Cerebellar cortex (tissue), 1 donor: ENCODE data around the gene ZNF414.
"Not testable (repeated sequence)": the region's sequence is repeated elsewhere in the genome, so short reads cannot be mapped to it uniquely, and the experiment has no call there.

Experiments used
- DNase-seq: peaks from one replicate; pipeline ENCODE4 v3.0.0-alpha.2; 2015; ENCODE audit warnings: low spot score

ZNF414 gene

DNA sequence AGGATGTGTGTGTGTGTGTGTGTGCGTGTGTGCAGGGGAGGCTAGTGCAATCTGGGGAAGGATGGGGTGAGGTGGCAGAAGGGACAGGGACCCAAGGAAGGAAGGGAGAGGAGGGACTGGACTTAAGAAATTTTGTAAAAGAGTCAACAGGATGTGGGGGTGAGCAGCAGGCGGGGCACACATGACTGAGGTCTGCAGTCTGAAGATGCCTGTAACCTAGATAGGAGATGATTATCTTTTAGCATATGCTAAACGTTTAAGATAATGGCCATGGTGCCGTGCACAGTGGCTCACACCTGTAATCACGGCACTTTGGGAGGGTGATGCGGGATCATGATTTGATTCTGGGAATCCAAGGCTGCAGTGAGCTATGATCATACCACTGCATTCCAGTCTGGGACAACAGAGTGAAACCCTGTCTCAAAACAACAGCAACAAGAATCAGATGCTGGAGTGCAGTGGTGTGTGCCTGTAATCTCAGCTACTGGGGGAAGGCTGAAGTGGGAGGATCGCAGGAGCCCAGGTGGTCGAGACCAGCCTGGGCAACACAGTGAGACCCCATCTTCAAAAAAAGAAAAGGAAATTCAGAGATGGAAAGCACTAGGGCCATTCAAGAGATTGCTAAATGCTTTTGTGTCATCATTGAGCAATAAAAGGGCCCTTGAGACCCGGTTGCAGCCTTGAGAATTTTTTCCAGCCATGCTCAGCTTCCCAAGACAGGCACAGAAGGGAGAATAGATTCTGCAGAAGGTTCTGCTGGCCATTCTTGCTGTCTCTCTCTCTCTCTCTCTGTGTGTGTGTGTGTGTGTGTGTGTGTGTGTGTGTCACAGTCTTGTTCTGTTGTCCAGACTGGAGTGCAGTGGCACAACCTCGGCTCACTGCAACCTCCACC lies 3.8 kb upstream of the ZNF414 start:
- DNase-seq = no peak

DNA sequence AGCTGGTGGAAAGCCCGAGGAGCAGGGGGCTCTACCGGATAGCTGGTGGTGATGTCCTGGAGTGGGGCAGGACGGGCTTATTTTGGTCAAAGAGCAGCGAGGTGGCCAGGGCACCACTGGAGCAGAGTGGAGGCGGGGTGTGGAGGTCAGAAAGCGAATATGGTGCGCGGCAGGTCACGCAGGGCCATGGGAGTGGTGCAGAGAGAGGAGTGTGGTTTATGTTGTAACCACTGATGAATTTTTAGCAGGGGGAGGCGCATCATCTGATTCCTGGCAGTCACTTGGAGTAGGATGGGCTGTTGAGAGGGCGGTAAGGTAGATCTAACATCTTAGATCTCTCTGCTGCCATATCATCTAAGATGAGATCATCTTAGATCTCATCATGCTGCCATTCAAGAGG lies 1.4 kb upstream of the ZNF414 start:
- DNase-seq = no peak

DNA sequence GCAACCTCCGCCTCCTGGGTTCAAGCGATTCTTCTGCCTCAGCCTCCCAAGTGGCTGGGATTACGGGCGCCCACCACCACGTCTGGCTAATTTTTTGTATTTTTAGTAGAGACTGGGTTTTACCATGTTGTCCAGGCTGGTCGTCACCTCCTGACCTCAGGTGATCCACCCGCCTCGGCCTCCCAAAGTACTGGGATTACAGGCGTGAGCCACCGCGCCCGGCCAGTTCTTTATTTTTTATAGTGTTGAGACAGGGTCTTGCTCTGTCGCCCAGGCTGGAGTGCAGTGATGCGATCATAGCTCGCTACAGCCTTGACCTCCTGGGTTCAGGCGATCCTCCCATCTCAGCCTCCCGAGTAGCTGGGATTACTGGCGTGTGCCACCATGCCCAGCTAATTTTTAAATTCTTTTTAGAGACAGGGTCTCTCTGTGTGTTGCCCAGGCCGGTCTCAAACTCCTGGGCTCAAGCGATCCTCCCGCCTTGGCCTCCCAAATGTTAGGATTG lies 590 bp upstream of the ZNF414 start:
- not testable (repeated sequence) for DNase-seq

DNA sequence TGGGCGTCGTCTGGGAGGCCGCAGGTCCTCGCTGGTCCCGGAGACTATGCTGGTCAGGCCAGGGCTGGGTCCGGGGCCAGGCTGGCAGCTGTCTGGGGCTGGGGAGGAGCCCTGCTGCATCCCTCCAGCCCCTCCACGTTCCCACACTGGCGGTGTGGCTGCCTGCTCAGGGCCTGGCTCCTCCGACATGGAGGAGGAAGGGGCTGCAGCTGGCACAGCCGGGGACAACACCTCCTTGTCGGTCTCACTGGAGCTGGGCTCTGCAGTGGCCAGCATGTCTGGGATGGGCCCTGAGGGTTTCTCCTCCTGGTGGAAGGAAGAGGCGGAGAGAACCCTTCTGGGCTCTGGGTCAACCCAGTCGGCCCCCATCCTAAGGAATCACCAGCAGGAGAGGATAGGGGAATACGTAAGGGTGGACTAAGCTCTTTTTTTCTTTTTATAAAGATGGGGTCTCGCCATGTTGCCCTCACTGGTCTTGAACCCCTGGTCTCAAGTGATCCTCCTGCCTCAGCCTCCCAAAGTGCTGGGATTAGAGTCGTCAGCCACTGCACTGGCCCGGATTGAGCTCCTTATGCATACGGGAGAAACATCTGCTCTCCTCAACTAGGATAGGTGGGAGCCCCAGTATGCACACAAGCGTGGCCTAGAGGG lies 806 bp downstream of the ZNF414 start:
- DNase-seq = no peak

DNA sequence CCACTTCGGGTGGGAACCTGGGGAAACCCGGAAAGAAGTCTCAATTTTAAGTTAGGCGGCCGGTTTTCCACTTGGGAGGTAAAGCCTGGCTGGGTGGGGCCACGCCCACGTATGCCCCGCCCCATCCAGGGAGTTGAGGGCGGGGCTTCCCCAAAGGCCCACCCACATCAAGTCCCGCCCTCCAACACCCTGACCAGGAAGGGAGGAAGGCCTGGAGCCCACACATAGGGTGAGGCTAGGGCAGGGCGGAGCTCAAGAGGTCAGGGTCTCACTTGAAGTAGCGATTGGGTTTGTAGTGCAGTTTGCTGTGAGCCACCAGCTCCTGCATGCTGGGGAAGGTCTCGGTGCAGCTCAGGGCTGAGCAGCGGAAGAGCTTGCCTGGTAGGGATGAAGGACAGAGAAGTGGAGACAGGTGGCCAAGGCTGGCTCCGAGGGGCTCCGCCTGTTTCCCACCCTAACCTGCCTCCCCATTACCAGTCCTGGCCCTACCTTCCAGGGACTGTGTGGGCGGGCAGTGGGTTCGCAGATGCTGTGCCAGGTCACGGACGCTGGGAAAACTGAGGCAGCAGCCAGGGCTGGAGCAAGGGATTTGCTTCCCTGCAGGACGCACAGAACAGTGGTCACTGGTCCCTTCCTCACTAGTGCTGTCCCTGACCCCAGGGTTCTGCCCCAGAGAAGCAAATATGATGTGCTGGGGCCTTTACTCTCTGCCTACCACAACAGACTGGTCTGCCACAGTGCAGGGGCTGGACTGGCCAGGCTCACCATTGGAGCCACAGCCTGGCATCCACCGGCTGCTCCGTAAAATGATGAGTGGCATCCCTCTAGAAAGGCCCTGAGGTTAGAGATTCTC lies 1.6 kb downstream of the ZNF414 start:
- peak; percentile 56 for DNase-seq

DNA sequence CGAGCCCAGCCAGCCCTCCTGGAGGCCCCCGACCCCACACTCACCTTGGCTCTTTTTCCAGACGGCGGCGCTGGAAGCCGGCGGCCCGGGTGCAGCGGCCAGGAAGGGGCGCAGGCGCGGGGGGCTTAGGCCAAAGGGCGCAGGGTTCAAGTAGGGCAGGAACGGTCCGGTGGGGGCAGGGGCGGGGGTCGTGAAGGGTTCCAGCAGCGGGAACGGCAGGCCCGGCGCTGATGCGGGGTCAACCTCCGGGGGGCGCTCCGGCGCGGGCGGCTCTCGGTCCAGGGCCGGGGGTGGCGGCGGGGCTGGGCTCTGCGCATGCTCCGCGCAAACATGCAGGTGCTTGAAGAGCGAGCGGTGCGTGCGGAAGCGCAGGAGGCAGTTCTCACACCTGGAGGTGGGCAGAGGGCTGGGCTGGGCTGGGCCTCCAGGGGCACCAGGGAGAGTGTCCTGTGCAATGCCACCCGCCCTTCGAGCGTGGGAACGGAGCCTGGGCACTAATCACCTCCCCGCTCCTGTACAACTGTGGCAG lies 2.3 kb downstream of the ZNF414 start:
- no peak for DNase-seq

DNA sequence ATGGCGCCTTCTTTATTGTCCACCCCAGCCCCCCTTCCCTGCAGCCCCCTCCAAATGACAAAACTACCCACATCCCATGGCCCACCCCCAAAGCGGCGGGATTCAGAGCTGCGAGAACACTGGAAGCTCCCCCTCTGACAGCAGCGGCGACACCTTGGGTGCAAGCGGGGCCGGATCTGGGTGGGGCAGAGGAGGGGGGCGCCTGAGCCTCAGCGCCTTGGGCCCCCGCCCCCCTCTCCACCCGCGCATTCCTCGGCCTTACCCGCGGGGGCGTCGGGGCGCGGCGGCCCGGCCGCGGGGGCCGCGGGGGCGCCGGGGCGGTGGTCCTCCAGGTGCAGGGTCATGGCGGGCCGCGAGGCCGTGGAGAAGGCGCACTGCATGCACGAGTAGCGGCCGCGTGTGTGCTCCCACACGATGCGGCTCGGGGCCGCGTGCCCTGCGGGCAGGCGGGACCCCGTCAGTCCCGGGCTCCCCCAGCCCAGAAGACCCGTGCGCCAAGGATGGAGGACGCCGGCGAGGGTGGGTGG lies 3.3 kb downstream of the ZNF414 start:
- no peak for DNase-seq

DNA sequence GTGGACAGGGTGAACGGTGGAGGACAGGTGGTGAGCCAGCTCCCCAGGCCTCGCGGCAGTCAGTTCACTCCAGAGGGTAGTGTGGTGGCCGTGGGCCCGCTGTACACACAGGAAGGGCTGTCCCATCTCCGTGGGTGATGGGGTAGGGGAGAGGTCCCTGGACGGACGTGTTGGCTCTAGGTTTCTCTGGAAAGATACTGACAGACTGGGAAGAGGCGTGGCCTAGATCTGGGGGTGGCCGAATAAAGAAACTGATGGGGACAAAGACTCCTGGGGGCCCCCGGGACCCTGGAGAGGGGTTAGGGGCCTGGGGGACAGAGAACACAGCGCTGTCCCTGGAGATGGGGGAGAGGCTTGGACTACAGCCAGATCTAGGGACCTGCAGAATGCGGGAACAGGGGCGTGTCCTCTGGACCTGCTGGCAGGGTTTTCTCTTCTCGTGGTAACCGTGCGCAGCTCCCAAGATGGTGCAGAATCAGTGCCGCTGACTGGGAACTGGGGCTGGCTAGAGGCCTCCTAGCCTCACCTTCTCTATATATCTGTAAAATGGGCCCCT lies 7.5 kb downstream of the ZNF414 start:
- peak; percentile 63 for DNase-seq

DNA sequence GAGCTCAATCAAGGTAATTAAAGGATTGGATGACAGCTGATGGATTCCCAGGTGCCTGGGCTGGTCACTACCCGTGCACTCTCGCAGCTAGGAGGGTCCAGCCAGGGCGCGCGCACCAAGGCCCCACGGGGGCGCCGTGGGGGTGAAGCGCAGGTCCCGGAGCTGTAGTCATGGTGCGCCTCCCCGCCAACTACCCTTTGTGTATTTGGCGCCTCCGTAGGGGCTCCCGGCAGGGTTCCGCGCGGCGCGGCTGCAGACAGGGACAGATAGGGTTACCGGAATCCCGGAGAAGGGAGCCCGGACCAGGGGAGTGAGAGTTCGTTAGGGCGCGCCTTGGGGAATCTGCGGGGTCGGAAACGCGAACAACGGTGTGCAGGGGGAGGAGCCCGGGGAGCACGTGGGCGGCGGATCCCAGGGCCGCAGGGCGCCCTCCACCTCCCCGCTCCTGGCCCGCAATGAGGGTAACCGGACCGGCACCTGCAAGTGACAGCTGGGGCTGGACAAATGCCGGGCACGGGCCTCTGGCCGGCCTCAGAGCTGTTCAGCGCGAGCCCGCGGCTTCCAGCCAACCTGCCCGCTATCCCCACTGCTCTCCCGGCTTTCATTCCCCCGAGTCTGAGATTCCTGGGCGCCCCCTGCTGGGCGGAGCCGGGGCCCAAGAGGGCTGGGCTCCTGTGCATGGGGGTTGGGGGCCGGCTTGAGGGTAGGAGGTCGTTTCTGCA lies 8.1 kb downstream of the ZNF414 start:
- DNase-seq = peak; percentile 77

DNA sequence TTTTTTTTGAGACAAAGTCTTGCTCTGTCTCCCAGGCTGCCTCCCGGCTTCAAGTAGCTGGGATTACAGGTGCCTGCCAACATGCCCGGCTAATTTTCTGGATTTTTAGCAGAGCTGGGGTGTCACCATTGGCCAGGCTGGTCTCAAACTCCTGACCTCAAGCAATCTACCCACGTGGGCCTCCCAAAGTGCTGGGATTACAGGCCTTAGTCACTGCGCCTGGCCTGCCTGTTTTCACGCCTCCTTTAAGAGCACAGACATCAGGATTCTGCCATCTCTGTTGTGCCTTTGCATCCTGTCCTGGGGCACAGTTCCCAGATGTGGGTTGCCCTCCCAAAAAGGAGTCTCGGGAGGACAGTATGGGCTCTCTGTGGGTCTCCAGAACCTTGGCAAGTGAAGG lies 9.0 kb downstream of the ZNF414 start:
- no peak for DNase-seq

DNA sequence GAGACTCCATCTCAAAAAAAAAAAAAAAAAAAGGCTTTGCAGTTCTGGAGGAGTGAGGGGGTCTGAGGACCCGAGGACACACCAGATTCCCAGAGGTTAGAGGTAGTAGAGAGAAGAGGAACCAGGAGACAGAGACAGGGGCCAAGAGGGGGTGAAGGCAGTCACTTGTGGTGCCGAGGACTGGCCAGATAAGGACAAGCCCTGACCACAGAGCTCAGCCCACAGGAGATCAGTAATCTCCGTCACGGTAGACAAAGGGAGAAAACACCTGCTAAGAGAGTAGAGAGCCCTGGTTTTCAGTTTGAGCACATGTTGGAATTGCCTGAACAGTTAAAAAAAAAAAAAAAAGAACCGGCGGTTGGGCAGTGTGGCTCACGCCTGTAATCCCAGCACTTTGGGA lies 9.8 kb downstream of the ZNF414 start:
- DNase-seq = no peak

DNA sequence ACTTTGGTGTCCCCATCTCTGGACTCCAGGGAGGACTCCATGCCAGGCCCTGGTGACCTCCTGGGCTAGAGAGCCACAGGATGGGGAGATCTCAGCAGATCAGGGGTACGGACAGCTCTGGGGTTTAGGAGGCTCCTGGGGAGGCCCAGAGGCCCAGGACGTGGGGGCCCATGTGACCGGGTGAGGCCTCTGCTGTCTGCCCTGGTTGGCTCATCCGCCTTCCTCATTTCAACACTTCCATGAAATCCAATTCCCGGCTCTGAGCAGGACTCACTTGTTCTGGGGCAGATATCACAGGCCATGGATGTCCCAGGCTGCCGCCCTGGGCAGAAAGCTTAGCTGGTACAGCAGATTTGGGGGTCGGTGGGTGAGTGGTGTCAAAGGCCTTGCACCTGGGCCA lies 10.5 kb downstream of the ZNF414 start:
- DNase-seq = no peak

DNA sequence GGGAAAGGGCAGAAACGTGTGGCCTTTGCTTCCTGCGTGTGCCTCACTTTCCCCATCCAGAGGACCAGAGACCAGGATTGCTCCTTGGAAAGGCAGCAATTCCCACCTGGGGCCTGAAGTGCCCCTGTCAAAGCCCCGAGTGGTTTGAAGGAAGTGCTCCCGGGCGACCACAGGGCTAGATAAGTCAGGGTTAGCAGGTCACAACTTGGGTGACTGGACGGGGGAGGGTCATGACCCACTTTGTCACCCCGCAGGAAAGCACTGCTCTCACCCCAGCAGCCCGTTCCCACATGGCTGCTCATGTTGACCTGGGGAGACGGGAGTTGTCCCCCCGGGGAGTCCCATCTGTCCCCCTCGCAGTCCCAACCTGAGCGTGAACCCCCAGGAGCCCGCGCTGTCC lies 12.0 kb downstream of the ZNF414 start:
- no peak for DNase-seq

DNA sequence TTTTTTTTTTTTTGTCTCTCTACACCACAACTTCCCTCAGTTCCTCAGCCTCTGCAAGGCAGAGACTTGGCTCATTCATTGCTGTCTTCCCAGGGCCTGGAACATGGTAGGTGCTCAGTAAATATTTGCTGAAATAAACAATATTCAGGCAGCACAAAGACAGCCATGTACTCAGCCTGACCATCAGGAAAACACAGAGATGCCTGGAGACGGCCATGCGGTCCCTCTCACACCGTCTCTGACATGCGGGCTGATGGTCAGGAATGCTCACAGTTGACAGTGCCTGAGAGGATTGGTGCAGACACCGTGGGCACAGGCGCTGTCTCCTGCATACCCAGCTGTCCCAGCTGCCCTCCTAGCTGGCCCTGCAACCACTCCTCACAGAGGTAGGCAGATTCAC lies 12.5 kb downstream of the ZNF414 start:
- no peak for DNase-seq

DNA sequence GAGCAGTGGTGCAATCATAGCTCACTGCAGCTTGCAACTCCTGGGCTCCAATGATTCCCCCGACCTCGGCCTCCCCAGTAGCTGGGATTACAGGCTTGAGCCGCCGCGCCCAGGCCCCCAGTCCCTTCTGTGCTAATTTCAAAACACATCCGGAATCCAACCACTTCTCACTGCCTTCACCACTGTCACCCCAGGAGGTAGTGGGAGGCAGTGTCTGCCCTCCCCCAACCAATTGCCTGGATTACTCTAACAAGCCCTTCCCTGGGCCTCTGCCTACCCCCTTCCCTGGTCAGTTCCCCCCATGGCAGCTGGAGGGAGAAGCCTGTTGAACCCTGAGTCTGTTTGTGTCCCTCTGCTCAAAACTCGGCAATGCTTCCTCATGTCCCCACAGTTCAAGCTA lies 13.8 kb downstream of the ZNF414 start:
- DNase-seq = no peak

DNA sequence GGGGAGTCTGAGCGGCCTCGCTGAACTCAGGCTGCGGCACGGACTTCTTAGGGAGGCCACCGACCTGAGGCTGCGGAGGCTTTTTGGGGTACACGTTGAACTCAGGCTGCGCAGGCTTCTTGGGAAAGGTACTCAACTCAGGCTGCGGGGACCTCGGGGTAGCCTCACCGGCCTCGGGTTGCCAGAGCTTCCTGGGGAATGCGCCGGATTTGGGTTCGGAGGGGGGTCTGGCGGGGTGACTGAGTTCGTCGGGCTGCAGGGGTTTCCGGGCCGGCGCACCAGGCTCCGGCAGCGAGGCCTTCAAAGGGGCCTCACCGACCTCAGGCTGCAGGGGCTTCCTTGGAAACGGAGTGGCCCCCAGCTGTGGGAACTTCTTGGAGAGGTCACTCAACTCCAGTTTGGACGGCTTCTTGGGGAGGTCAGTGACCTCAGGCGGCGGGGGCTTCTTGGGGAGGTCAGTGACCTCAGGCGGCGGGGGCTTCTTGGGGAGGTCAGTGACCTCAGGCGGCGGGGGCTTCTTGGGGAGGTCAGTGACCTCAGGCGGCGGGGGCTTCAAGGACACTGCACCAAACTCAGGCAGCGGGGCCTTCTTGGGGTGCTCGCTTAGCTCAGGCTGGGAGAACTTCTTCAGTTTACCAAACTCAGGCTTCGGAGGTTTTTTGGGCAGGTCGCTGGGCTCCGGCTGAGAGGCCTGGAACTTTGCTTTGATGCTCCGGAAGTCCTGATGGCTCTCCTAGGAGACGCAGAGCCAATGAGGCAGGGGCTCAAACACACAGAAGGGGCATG lies 14.7 kb downstream of the ZNF414 start:
- DNase-seq = no peak

DNA sequence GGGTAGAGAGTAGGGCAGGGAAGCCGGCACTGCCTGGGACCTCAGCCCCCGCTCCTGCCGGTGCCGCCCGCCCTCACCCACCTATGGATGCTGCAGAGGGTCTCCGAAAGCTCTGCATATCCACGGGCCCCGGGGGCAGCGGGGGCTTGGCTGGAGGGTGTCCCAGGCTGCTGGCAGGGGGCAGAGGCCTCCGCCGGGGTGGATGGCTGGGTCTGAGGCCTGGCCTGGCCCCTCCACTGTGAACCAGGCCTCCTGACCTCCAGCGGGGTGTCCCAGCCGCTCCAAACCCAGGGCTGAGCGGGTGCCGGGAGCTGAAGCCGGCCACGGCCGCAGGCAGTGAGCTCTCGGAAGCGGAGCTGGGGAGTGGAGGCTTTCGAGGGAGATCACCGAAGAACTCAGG lies 15.7 kb downstream of the ZNF414 start:
- DNase-seq = no peak

DNA sequence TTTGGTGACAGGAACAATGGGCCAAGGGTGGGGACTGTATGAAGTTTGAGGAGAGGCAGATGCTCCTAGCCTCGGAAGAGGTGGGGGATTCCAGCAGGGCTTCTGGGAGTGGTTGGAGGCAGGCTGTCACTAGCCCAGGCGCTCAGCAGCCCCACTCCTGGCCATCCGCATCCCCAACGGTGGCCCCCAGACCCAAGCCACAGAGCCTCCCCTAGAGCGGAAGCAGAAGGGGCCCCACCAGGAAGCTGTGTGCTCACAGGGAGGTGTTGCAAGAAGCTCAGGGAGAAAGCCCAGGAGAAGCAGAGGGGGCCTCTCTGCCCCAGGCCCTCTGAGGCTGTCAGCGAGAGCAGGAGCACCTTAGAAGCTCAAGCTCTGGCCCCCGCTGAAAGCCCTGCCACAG lies 19.8 kb downstream of the ZNF414 start:
- DNase-seq = no peak

DNA sequence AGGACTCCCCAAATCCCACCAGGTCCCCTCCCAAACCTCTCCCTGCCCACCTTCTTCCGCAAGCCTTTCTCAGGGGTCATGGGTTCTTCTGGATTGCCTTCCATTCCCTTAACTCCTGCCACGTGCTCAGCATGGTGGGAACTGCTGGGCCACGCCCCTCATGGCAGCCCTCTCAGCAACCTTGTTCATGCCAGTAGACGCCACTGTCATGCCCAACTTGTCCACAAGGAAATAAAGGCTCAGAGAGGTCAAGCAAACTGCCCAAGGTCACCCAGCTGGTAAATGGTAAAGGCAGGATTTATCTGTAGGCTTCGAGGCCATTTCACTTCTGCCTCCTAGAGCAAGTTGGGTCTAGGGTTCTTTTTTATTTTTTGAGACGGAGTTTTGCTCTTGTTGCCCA lies 22.4 kb downstream of the ZNF414 start:
- no peak for DNase-seq

DNA sequence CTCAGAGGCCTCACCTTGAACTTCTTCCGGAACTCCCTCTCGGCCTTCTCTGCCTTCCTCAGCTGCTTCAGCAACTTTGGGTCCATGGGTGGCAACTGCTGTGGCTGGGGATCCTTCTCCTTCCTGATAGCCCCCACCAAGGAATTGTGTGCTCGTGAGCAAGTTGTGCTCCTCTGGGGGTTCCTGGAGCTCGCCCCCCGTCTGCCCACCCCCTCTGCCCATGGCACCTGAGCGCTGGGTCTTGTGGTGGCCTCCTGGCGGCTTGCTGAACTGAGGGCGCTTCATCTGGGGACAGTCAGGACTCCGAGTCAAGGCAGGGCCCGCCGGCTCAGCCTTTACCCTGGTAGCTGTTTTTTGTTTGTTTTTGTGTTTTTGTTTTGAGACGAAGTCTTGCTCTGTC lies 23.1 kb downstream of the ZNF414 start:
- DNase-seq = no peak
